GM21723 (cell line): Measurements from ENCODE around the gene DDA1.
A peak's percentile ranks its signal among the peaks of the same experiment; 100 is the strongest.
"Not testable (repeated sequence)": the region's sequence is repeated elsewhere in the genome, so short reads cannot be mapped to it uniquely, and the experiment has no call there.

Experiments used
- ATAC-seq: cut with Tn5 transposase; IDR thresholded peaks from one replicate; pipeline ENCODE4 v1.9.1; 2021; ENCODE audit warnings: mild to moderate bottlenecking, moderate library complexity; ENCODE audit not compliant: unreplicated experiment

The DDA1 gene

DNA sequence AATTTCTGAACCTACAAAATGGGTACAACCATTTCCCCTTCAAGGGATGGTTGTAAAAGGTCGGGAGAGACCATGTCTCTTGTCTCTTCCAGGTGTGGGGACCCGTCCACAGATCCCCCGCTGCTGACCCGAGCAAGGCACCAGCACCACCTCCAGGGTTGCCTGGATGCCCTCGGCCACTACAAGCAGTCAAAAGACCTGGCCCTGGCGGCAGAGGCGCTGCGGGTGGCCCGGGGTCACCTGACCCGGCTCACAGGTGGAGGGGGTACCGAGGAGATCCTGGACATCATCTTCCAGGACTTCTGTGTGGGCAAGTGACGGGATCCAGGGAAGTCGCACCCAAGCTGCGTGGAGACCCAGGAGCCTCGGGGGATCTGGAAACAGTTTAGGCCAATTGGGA lies 32.0 kb downstream of the DDA1 start:
- no peak for ATAC-seq

- no peak for ATAC-seq
These were observed 32.5 kb downstream of the DDA1 start for GRCh38 chr19:17341845-17342244.

DNA sequence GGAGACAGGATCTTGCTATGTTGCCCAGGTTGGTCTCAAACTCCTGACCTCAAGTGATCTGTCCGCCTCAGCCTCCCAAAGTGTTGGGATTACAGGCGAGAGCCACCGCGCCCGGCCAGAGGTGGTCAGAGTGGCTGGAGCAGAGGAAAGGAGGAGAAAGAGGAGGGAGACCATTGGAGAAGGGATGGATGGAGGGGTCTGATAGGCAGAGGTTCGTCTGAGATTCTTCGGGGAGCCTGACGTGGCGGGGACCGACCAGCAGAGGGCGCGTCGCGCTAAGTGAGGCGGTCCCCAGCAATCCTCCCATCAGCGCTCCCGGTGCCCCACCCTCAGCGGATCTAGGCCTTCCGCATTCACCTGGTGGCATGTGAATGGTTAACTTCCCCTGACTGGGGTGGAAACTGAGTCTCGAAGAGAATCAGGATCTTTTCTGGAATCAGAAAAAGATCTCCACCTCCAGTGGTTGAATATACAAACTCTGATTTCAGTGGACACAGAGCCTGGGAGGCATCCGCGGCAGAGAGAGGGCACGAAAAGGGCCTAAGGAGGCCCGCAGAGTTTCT lies 36.8 kb downstream of the DDA1 start:
- peak; percentile 55 for ATAC-seq

DNA sequence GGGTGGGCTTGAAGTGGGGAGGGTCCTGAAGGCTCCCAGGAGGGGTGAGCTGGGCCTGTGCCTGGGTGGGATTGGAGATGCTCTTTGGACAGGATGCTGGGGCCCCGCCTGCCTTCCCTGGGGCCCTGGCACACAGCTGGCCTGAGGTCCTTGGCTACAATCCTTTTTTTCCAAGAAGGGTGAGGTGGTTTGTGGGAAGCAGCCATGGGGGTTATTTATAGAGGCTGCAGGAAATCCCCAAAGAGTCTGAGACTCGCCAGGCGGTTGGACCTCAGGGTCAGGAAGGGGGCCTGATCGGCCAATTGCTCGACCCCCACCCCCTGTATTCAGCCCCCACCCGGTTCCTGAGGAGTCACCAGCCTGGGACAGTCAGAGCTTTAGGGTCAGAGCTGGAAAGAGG lies 38.0 kb downstream of the DDA1 start:
- ATAC-seq = no peak

DNA sequence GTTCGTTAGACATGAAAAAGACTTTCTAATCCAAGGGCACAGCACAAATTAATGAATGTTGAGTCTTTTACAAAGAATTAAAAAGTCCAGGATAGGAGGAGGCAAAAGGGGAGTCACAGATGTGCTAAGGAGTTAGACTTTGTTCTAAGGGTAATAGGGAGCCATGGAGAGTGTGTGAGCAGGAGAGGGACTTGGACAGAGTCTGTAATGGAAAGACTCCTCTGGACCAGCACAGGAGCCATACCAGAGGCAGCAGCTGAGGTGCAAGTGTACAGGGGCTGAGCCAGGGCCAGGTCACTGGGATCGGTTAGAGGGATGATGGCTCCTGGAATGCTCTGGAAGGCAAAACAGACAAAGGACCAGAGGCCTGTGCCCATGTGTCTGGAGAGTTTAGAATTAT lies 38.5 kb downstream of the DDA1 start:
- no peak for ATAC-seq

DNA sequence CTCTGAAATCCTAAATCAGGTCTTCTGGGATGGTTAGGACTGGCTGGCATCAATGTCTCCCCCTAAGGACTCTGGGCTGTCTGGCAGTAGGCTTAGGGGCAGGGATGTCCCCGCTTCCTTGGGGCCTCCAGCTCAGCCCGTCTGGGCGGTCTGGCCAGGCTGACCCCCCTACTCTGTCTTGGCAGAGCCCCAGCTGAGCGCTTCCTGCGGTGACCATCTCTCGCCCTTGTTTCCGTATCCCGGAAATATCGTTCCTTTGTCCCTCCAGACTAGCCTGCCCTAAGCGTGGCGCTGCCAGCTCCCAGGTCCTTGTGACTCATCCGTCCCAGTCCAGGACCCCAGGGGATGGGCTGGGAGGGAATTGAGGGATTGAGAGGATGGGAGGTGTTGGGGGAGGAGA lies 39.3 kb downstream of the DDA1 start:
- no peak for ATAC-seq

DNA sequence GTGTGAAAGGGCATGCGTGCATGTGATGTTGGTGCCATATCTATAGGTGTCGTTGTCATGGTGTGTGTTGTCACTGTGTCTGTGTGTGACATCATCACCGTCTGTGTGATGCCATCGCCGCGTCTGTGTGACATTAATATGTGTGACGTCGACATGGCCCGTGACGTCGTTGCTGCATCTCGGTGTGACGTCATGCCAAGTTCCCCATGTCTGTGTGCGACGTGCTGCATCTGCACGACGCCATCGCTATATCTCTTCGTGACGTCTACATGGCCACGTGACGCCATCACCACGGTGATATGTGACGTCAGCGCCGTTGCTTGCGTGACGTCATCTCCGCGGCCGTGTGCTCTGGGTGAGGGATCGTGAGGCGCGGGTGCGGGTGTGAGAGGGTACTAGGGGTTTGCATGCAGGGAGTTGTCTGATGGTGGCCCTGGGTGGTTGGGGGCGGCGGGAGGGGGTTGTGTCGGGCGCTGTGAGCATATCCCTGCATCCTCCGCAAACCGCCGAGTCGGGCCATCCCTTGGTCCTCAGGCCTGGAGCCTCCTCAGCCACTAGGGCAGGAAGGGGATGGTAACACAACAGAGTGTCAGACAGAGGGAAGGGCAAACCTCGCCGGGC lies 42.6 kb downstream of the DDA1 start:
- ATAC-seq = no peak

DNA sequence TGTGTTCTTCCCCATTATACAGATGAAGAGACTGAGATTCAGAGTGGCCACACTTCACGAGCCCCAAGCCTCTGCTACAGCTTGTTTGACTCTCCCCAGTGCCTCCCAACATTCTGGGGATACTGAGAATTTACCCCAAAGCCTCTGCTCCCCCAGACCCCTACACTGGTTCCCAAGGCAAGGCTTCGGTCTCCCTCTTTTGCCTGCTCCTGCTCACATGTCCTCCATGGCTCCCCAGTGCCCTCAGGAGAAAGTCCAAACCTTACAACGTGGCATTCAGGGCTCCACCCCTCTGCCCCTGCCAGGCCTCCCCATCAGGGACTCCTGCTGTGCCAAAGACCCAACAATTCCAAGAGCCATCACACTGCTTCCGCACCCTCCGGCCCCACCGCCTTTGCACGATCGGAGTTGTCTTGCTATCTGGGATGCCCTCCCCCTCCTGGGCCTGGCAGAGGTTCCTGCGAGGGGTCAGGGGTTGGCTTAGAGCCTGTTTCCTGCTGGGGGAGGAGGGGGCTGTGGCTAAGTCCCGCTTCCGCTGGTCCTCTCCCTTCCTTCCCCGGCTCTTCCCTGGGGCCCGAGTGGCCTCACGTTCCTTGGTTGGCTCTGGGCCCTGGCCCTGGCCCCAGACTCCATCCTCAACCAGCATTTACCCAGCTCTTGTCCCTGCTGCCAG lies 43.4 kb downstream of the DDA1 start:
- ATAC-seq = no peak

GRCh38 chr19:17353386-17353785 lies 44.0 kb downstream of the DDA1 start:
- ATAC-seq = no peak

DNA sequence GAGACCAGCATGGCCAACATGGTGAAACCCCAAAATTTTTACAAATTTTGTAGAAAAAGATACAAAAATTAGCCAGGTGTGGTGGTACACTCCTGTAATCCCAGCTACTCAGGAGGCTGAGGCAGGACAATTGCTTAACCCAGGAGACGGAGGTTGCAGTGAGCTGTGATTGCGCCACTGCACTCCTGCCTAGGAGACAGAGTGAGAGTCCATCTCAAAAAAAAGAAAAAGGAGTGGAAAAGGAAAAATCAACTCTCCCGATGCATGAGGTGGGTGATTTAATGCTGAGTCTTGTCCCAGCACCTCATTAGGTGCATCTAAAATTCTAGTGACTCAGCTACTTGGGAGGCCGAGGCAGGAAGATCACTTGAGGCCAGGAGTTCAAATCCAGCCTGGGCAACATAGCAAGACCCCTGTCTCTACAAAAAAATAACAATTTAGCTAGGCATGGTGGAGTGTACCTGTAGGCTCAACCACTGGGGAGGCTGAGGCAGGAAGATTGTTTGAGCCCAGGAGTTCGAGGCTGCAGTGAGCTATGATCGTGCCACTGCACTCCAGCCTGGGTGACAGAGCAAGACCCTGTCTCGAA lies 47.8 kb downstream of the DDA1 start:
- no peak for ATAC-seq

DNA sequence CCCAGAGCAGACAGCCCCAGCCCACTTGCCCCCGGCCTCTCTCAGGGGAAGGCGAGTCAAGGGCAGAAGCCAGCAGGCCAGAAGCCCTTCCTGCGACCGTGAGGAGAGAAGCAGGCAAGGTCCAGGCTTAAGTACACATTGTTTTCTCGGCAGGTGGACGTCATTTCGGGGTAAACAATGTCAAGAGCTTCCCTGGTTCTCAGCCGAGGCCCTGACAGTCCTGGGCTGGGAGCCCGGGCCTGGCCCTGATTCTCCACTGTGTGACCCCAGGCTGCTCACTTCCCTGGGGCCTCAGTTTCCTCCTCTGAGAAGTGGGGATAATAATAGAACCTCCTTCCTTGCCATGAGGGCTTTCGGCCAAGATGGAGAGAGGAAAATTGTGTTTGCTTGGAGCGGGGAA lies 48.4 kb downstream of the DDA1 start:
- no peak for ATAC-seq

GRCh38 chr19:17358395-17358794 lies 49.0 kb downstream of the DDA1 start:
- no peak for ATAC-seq

DNA sequence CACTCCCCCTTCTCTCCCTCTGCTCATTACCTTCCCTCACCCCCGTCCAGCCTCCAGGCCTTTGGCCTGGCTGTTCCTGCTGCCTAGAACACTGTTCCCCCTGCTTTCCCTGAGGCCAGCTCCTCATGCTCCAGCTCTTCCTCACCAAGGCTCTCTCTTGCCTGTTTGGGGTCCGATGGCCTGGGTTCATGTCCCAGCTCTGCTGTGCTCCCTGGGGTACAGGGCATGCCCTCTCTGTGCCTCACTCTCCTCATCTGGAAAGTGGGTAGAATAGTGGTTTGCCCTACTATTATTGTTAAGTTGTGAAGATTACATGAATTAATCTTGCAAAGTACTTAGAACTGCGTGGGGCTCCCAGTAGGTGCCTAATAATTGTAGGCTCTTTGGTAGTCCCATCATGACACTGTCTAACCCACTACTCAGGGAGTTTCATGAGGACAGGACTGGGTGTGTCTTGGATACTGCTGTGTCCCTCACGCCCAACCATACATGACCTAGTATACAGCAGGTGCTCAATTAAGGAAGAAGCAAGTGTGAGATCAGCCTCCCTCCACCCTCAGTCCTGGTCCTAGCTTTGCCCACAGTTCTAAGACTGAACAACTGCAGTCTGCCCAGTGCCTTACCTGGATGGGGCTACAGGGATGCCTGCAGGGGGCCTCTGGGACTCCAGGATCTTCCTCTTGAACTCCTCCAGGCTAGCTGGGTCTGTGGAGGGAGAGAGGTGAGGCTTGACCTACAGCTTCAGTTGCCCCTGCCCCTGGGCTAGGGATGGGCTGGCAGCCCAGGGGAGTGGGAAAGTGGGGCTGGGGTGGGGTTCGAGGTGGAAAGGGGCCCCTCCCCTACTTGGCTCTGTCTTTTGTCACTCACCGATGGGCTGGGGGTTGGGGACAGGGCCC lies 50.8 kb downstream of the DDA1 start:
- ATAC-seq = no peak

GRCh38 chr19:17363852-17364605 lies 54.7 kb downstream of the DDA1 start:
- not testable (repeated sequence) for ATAC-seq

- no peak for ATAC-seq
These were observed 56.0 kb downstream of the DDA1 start for GRCh38 chr19:17365361-17365760.

GRCh38 chr19:17370026-17370587 lies 60.7 kb downstream of the DDA1 start:
- peak; percentile 85 for ATAC-seq
